CD4-positive, alpha-beta memory T cell (primary cell): ENCODE data around the gene CRMP1. TPM values are rescaled to one million over a fixed set of nuclear protein-coding genes. Genes with fewer than 3 reads are reported as not detected.

ENCODE experiments used
- CTCF ChIA-PET: fragments of 350-600 bp; sonication (Branson Sonifier 250); formaldehyde crosslinking; loops from one replicate; lab custom pipeline; 2021; ENCODE audit warnings: inconsistent platforms; ENCODE audit not compliant: partially characterized antibody; lab: Charles Lee
- POLR2A ChIA-PET: fragments of 350-600 bp; sonication (Branson Sonifier 250); formaldehyde crosslinking; loops from one replicate; lab custom pipeline; 2021; ENCODE audit not compliant: partially characterized antibody; lab: Charles Lee
- DNase-seq, 5 donors: peaks; one replicate each; pipeline versions ENCODE4 v3.0.0 to v3.0.0-alpha.2; 2020 to 2022; ENCODE audit warnings: mixed read lengths in 1 of 5
- H3K27ac ChIP-seq: one replicate; pipeline ENCODE4 v1.7.0; 2013; ENCODE audit warnings: low read depth, low read length
- H3K27me3 ChIP-seq: 2 replicates; pipeline ENCODE4 v1.7.0; 2013; ENCODE audit warnings: mild to moderate bottlenecking, low read length, moderate library complexity; ENCODE audit not compliant: insufficient read depth
- H3K36me3 ChIP-seq: 2 replicates; pipeline ENCODE4 v1.7.0; 2013; ENCODE audit warnings: mild to moderate bottlenecking, low read length, moderate library complexity; ENCODE audit not compliant: insufficient read depth
- H3K4me1 ChIP-seq: 2 replicates; pipeline ENCODE4 v1.7.0; 2013; ENCODE audit warnings: mild to moderate bottlenecking, low read length, moderate library complexity; ENCODE audit not compliant: insufficient read depth
- H3K4me3 ChIP-seq, 2 donors: one replicate each; pipeline ENCODE4 v1.7.0; 2013; ENCODE audit warnings: low read length in 2 of 2, mild to moderate bottlenecking in 1 of 2
- H3K9me3 ChIP-seq, 2 donors: one replicate each; pipeline ENCODE4 v1.7.0; 2013; ENCODE audit warnings: low read length in 2 of 2, control low read depth in 1 of 2; ENCODE audit not compliant: control insufficient read depth in 1 of 2
- H3K27ac Mint-ChIP-seq, 7 donors: one replicate each; pipeline ENCODE4 v1.8.0; 2020 to 2021; ENCODE audit warnings: mixed read lengths in 7 of 7, mild to moderate bottlenecking in 6 of 7, inconsistent platforms in 3 of 7, moderate library complexity in 3 of 7
- H3K27me3 Mint-ChIP-seq, 2 donors: one replicate each; pipeline ENCODE4 v1.8.0; 2020 to 2021; ENCODE audit warnings: mixed read lengths in 2 of 2
- H3K36me3 Mint-ChIP-seq, 2 donors: one replicate each; pipeline ENCODE4 v1.8.0; 2020 to 2021; ENCODE audit warnings: mixed read lengths in 2 of 2, inconsistent platforms in 1 of 2, mild to moderate bottlenecking in 1 of 2
- H3K4me1 Mint-ChIP-seq, 4 donors: one replicate each; pipeline ENCODE4 v1.8.0; 2020 to 2021; ENCODE audit warnings: mixed read lengths in 4 of 4, mild to moderate bottlenecking in 1 of 4
- H3K4me3 Mint-ChIP-seq, 8 donors: one replicate each; pipeline ENCODE4 v1.8.0; 2020 to 2021; ENCODE audit warnings: mixed read lengths in 8 of 8, mild to moderate bottlenecking in 7 of 8, moderate library complexity in 6 of 8, inconsistent platforms in 3 of 8
- H3K9me3 Mint-ChIP-seq, 8 donors: one replicate each; pipeline ENCODE4 v1.8.0; 2020 to 2021; ENCODE audit warnings: mixed read lengths in 8 of 8, mild to moderate bottlenecking in 5 of 8, inconsistent platforms in 3 of 8, moderate library complexity in 1 of 8
- intact Hi-C: fragments of 100-400 bp; cut with micrococcal nuclease; formaldehyde crosslinking; loops from one replicate; pipeline ENCODE4 v1.15.1; 2023
- polyA plus RNA-seq, 2 donors: library from polyadenylated mRNA; unstranded; fragments of 300-500 nt; fragmentation: Illumina TruSeq; gene quantifications; one replicate each; pipeline ENCODE4 v1.2.3, GENCODE V29; 2021
- total RNA-seq, 2 experiments: library from RNA; stranded (reverse); gene quantifications; one replicate each; pipeline ENCODE4 v1.2.3, GENCODE V29; 2021

CRMP1 gene
- total and polyA plus RNA-seq, 4 experiments from 2014 or later: not detected

DNA sequence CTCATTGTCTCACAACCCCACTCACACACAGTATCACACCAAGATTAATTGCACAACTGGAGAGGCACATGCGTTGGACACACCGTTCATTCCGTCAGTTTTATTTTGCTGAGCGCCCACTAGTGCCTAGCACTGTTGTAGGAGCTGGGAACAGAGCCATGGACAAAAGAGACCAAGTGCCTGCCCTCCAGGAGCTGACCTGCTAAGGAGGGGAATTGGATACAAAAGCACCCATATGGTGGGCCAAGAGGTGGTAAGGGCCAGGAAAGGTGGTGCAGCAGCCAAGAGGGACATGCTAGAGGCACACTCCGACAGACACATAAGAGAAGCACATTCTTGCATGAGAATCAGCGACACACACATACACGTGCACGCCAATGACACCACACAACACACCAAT lies 705 bp upstream of the CRMP1 start:
- Histone ChIP-seq H3K4me3 (no peak overlapping the region), H3K4me1 (no peaks in the 10 kb centered on the region), H3K27ac (no peak overlapping the region), H3K36me3 (no peaks in the 10 kb centered on the region), H3K27me3 (peaks cover 18% of the 10 kb centered on the region), H3K9me3 (no peaks in the 10 kb centered on the region)
- H3K27me3 Mint-ChIP-seq: peaks cover 48% of the 10 kb centered on the region in 2 donors
- H3K9me3 Mint-ChIP-seq: peaks cover 2 to 12% (median 7%) of the 10 kb centered on the region in 8 donors
- POLR2A ChIA-PET: no interaction called here
- CTCF ChIA-PET: no interaction called here
- peaks cover 1 to 11% (median 6%) of the 10 kb centered on the region in 4 donors for H3K4me1 Mint-ChIP-seq
- intact Hi-C loops: no loop called here
- peak overlapping the region in 1 of 7 donors; percentile 2 for H3K27ac Mint-ChIP-seq
- peak overlapping the region in 3 of 8 donors; percentile 6 to 77 (median 58) for H3K4me3 Mint-ChIP-seq
- H3K36me3 Mint-ChIP-seq: peaks cover 0 to 3% of the 10 kb centered on the region in 2 donors
- DNase-seq: no peak

DNA sequence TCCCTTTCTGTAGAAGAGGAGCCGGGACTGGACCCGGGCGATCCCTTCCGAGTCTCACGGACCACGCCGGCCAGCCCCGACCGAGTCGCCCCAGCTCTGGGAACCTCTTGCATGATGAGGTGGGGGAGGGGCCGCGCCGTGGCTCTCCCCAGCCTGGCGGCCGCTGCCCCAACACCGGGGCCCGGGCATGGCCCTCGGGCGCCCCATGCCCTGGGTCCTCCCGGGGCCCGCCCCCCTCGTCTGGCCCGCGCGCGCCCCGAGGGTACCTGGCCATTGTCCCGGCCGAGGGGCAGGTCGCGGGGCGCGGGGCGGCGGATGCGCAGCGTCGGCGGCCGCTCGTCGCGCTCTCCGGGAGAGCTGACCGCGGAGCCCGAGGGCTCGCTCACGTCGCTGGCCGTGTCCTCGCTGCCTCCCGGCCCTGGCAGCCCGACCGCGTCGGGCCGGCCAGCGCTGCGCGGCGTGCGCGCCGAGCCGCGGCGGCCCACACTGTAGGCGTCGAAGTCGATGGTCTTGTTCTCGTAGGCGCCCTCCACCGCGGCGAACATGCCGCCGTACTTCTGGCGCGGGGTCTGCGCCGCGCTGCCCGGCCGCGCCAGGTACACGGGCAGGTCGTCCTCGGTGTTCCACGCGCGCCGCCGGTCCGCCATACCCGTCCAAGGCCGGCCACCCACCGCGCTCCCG lies 423 bp downstream of the CRMP1 start:
- POLR2A ChIA-PET: no interaction called here
- Mint-ChIP-seq H3K27me3 (peaks cover 44 to 45% of the 10 kb centered on the region in 2 donors), H3K36me3 (peaks cover 0 to 3% of the 10 kb centered on the region in 2 donors), H3K4me3 (no peak overlapping the region), H3K27ac (no peak overlapping the region), H3K9me3 (peaks cover 2 to 10% (median 7%) of the 10 kb centered on the region in 8 donors), H3K4me1 (peaks cover 1 to 11% (median 6%) of the 10 kb centered on the region in 4 donors)
- intact Hi-C loops: no loop called here
- H3K4me1 ChIP-seq: no peaks in the 10 kb centered on the region
- no peaks in the 10 kb centered on the region for H3K36me3 ChIP-seq
- CTCF ChIA-PET: no interaction called here
- no peaks in the 10 kb centered on the region for H3K9me3 ChIP-seq
- no peak for DNase-seq
- H3K27ac ChIP-seq: no peak overlapping the region
- peaks cover 18% of the 10 kb centered on the region for H3K27me3 ChIP-seq
- H3K4me3 ChIP-seq: no peak overlapping the region

DNA sequence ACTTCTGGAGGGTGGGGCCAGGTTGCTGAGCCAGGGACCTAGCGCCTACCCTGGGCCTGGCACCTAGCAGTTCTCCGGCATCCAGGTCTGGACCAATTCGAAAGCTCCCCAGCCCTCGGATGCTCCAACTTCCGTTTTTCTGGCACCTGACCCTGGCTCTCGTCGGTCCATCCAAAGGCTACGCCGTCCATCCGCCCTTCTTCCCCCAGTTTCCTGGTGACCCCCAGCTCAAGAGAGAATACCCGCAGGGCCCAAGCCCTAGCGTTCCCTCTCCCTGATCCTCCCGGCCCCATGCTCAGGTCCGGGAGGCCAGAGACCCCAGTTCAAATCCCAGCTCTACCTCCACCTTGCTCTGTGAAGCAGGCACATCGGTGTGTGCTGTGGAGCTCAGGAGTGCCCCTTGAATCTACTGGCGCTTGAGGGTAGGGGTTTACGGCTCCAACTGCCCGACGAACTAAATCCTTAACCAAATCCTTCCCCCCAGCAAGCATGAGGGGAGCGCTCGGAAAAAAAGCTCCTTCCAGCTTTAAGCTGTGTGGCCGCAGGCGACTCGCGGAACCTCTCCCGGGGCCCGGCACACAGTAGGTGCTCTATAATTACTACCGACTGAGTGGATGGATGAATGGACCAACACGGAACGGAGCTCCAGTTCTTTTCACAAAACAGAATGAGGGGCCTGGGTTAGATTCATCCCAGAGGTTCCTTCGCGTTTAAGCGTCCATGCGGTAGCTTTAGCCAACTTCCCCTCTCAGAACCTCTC lies 1.1 kb downstream of the CRMP1 start:
- intact Hi-C loops: no loop called here
- ChIA-PET POLR2A (no interaction called here), CTCF (interaction anchor here (0.6 kb wide), 1 partner anchor 1622 kb away, joined by 4 read pairs; no protein-coding TSS in a partner anchor)
- DNase-seq: no peak
- H3K27me3 Mint-ChIP-seq: peaks cover 42 to 43% of the 10 kb centered on the region in 2 donors
- H3K4me1 ChIP-seq: no peaks in the 10 kb centered on the region
- no peaks in the 10 kb centered on the region for H3K9me3 ChIP-seq
- peaks cover 1 to 11% (median 6%) of the 10 kb centered on the region in 4 donors for H3K4me1 Mint-ChIP-seq
- peaks cover 0 to 3% of the 10 kb centered on the region in 2 donors for H3K36me3 Mint-ChIP-seq
- no peak overlapping the region for H3K27ac Mint-ChIP-seq
- no peak overlapping the region for H3K27ac ChIP-seq
- H3K4me3 Mint-ChIP-seq: peak overlapping the region in 3 of 8 donors; percentile 36 to 51 (median 47)
- peaks cover 0 to 8% (median 4%) of the 10 kb centered on the region in 8 donors for H3K9me3 Mint-ChIP-seq
- no peaks in the 10 kb centered on the region for H3K36me3 ChIP-seq
- H3K27me3 ChIP-seq: peaks cover 23% of the 10 kb centered on the region
- no peak overlapping the region for H3K4me3 ChIP-seq

DNA sequence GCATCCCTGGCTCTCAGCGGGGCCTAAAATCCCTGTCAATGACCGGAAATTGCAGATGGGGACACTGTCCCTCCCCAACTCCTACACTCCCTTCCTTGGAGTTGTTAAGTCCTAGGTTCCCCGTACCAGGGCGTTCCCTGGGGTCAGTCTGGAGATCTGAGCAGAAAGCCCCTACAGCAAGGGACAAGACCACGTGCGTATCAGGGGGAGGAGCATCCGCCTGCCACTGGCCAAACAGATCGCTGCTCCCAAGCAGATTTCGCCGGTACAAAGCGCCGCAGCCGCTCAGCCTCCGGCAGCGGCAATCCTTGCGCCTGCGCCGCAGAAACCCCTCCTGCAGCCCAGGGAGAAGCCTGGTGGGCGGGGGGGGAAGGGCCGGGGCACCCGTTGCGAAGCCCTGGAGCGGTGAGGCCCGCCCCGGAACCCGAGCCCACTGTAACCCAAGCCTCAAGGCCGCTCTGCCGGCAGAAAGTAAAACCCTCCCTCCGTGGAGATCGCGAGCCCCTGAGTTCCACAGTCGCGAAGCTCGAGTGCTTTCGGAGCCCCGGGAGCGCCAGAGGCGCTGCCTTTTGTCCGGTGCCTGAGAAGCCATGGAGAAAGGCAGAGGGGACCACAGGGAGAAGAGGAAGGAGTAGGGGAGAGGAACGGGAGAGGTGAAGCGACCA lies 2.7 kb downstream of the CRMP1 start:
- Mint-ChIP-seq H3K27ac (no peak overlapping the region), H3K4me1 (peaks cover 1 to 11% (median 6%) of the 10 kb centered on the region in 4 donors), H3K36me3 (peaks cover 0 to 3% of the 10 kb centered on the region in 2 donors), H3K9me3 (peaks cover 0 to 9% (median 3%) of the 10 kb centered on the region in 8 donors), H3K27me3 (peaks cover 50 to 52% of the 10 kb centered on the region in 2 donors), H3K4me3 (no peak overlapping the region)
- intact Hi-C loops: no loop called here
- Histone ChIP-seq H3K4me1 (no peaks in the 10 kb centered on the region), H3K9me3 (no peaks in the 10 kb centered on the region), H3K36me3 (no peaks in the 10 kb centered on the region), H3K27ac (no peak overlapping the region), H3K27me3 (peaks cover 24% of the 10 kb centered on the region), H3K4me3 (no peak overlapping the region)
- no peak for DNase-seq
- ChIA-PET CTCF (no interaction called here), POLR2A (no interaction called here)

DNA sequence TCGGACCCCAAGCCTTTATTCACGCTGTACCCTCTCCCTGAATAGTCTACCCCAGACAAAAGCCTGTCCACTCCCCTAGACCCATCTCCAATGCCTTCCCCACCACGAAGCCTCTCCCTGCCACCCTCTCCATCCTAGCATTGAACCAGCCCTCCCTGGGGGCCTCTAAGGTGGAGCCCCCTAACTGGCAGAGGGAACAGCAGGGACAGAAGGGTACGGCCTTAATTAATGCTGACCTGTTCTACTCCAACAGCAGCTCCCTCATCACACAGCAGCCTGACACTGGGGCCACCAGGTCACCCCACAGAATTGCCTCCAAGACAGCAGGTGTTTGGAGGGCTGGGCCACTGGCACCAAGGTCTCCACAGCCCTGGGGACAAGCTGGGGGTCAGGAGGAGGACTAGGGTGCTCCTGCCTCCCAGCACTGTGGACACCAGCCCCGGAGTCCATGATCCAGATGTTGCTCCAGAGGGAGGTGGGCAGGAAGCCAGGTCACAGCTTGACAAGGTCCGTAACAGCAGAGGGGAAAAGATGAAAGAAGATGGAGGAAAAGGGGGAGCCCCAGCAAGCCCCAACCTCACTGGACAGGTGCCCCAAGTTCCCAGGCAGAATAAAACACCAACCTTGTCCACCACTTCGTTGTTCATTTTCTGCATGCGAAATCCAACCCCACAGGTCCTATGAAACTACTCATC lies 3.7 kb downstream of the CRMP1 start:
- Histone ChIP-seq H3K27ac (no peak overlapping the region), H3K36me3 (no peaks in the 10 kb centered on the region), H3K4me1 (no peaks in the 10 kb centered on the region), H3K4me3 (no peak overlapping the region), H3K9me3 (no peaks in the 10 kb centered on the region), H3K27me3 (peaks cover 24% of the 10 kb centered on the region)
- intact Hi-C loops: no loop called here
- DNase-seq: no peak
- Mint-ChIP-seq H3K27me3 (peaks cover 49 to 51% of the 10 kb centered on the region in 2 donors), H3K27ac (no peak overlapping the region), H3K9me3 (peaks cover 0 to 6% (median 3%) of the 10 kb centered on the region in 8 donors), H3K4me1 (peaks cover 1 to 11% (median 6%) of the 10 kb centered on the region in 4 donors), H3K36me3 (peaks cover 0 to 3% of the 10 kb centered on the region in 2 donors), H3K4me3 (peak overlapping the region in 4 of 8 donors; percentile 20 to 63 (median 44))
- POLR2A ChIA-PET: no interaction called here
- CTCF ChIA-PET: no interaction called here

DNA sequence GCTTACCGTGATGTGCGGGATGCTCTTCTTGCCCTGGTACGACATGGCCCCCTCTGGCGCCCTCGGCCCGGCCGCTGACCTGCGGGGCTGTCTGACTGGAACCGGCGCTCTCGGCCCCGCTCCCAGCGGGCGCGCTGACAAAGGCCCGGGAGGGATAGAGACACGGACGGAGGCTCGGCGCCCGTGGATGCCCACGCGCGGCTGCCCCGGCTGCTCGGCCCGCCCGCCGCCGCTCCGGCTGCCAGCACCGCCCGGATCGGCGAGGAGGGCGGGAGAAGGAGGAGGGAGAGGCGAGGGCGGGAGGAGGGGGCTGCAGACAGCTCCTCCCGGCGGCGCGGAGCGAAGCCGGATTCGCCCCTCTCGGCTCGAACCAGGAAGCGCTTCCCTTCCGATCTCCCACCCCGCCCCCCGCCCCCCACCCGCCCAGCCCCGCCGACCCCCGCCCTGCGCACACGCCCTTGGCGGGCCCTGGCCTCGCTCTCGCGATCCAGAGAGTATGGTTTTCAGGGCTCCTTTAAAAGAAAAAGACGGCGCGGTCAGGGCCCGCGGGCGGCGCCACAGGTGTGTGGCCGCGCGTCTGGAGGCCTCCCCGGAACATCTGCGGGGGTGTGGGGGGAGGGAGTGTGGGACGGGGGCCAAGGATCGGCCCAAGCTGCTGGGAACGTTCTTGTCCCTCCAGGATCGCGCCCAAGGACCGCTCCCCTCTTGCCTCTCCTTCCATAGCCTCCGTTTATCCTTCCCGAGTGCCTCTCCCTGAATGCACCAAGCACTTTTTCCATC lies 4.5 kb downstream of the CRMP1 start:
- POLR2A ChIA-PET: no interaction called here

More for the DNA sequence above, 4.5 kb downstream of the CRMP1 start:
- Mint-ChIP-seq H3K27ac (no peak overlapping the region), H3K27me3 (peaks cover 43 to 48% of the 10 kb centered on the region in 2 donors), H3K4me3 (peak overlapping the region in 3 of 8 donors; percentile 20 to 63 (median 45)), H3K9me3 (peaks cover 0 to 6% (median under 1%) of the 10 kb centered on the region in 8 donors), H3K4me1 (peaks cover 1 to 7% (median 6%) of the 10 kb centered on the region in 4 donors), H3K36me3 (peaks cover 0 to 3% of the 10 kb centered on the region in 2 donors)
- CTCF ChIA-PET: no interaction called here
- Histone ChIP-seq H3K27ac (no peak overlapping the region), H3K4me3 (no peak overlapping the region), H3K4me1 (no peaks in the 10 kb centered on the region), H3K36me3 (no peaks in the 10 kb centered on the region), H3K9me3 (no peaks in the 10 kb centered on the region), H3K27me3 (peaks cover 24% of the 10 kb centered on the region)
- intact Hi-C loops: no loop called here
- DNase-seq: no peak
